ENCODE results near the gene CCHCR1.

The CCHCR1 gene

DNA sequence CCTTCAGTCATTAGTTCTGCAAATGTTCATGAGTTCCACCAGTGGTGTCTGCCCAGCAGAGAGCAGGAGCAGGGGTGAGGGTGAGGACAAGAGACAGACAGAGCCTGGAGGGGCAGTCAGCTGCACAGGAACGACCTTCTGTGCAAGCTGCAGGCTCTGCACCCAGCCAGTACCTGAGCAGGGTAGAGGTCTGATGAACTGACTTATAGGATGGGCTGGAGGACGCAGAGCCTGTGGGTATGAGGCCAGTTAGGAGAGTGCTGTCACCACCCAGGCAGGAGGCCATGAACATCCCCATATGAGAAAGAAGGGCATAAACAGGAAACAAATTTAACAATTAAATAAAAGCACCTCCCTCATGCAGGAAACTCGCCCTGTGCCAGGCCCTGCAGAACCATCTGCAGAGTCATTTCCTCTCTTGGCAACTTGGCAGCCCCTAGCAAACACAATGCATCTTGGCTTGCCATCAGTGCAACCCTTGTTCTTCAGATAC lies 63.2 kb downstream of the CCHCR1 start:
- peak; percentile 60 for DNase-seq

DNA sequence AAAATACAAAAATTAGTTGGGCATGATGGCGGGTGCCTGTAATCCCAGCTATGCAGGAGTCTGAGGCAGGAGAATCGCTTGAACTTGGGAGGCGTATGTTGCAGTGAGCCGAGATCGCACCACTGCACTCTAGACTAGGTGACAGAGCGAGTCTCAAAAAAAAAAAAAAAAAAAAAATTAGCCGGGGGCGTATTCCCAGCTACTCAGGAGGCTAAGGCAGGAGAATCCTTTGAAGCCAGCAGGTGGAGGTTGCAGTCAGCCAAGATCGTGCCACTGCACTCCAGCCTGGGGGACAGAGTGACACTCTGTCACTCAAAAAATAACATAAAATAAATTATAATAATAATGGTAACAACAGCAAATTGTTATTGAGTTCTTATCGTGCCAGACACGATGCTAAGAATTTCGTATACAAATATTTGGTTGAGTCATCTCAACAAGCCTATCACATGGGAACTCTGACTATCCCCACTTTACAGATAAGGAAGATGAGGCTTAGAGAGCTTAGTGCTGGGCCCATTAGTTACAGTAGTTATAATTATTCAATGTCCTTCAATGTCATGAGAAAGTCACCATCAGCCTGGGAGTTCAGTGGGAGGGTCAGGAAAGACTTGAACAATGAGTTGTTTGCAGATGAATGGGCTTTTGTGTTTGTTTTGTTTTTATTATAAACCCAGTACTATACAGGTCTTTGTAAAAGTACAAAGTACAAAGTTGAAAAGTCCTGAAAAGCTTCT lies 64.7 kb downstream of the CCHCR1 start:
- DNase-seq = no peak
